HL-60/S4 (cell line): ENCODE measurements around the gene SLC19A1.

Source experiments
- in situ Hi-C: fragments of 300-500 bp; cut with MboI; formaldehyde crosslinking; loops from 2 replicates; pipeline ENCODE4 v1.14.3; 2022; ENCODE audit warnings: low sequenced_read_pairs

The SLC19A1 gene

GRCh38 chr21:45496968-45497845 is 45.0 kb downstream of the SLC19A1 start:
- in situ Hi-C loops = no loop called here

GRCh38 chr21:45496151-45496967 is 45.9 kb downstream of the SLC19A1 start:
- in situ Hi-C loops = no loop called here

- in situ Hi-C loops = no loop called here
These were observed 47.2 kb downstream of the SLC19A1 start for GRCh38 chr21:45494851-45495680.

DNA sequence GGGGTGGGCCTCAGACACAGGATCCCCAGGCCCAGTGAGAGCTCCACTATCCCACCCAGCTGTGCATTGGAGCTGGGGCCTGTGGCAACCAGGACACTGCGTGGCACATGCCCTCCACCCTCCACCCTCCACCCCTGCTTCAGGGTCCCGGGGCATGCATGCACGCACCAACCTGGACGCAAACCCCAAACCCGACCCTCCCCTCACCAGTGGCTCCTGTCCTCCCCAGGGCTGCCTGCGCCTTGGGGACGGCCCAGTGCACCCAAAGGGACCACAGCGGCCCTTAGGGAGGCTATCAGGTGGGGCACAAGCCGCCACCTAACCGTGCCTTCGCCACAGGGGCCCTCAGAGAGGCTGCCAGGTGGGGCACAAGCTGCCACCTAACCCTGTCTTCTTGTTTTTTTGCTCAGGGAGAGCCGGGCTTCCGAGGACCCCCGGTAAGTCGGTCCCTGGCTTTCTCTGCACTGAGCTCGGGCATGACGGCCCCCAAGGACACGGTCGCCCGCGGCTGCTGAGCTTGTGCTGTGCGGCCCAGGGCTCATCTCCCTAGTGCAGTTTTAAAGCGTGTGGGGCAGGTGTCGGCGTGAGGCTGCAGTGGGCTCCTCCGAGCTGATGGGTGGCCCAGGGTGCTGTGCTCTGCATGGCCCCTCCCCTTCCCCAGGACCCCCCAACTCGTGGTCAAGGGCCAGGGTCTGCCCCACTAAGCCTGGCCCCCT is 47.9 kb downstream of the SLC19A1 start:
- in situ Hi-C loops = no loop called here

DNA sequence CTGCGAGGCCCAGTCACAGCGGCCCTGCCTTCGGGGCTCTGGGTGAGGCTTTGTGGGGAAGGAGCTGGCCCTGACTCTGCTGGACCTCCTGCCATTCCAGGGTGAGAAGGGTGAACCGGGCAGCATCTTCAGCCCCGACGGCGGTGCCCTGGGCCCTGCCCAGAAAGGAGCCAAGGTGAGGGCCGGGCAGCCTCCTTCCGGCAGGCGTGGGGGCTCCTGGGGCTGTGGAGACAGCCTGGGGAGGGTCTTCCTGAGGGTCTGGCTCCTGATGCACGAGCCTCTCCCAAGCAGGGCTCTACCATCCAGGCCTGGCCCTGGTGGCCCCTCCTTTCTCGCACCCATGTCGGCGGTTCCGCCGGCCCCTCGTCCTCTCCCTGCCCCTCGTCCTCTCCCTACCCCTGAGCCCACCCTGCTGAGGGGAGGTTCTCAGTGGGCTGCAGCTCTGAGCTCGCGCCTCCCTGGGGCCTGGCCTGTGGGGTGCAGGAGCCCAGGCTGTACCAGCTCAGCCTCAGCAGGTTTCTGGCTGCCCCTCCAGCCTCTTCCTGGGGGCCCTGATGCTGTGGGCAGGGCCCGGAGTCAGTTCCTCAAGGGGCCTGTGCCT is 48.7 kb downstream of the SLC19A1 start:
- in situ Hi-C loops = no loop called here

DNA sequence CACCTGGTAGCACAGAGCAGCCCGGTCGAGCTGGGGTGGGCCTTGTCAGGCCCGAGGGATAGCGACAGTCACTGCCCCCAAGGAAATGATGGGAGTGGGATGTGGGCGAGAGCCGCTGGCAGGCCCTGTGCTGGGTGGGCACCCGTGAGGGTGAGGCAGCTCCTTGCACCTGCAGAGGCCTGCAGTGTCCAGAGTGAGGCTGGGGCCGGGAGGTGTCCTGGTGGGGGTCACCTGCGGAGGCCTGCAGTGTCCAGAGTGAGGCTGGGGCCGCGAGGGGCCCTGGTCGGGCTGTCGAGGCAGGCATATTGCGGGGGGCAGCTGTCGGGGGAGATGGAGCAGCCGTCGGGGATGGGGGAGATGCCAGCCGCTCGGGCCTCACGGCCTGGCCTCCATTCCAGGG is 49.5 kb downstream of the SLC19A1 start:
- in situ Hi-C loops = no loop called here

GRCh38 chr21:45491623-45492022 is 50.6 kb downstream of the SLC19A1 start:
- in situ Hi-C loops = no loop called here

GRCh38 chr21:45491056-45491455 is 51.2 kb downstream of the SLC19A1 start:
- in situ Hi-C loops = no loop called here

- in situ Hi-C loops = no loop called here
These were observed 52.0 kb downstream of the SLC19A1 start for GRCh38 chr21:45490049-45490731.

- in situ Hi-C loops = no loop called here
These were observed 52.6 kb downstream of the SLC19A1 start for GRCh38 chr21:45489722-45489982.

DNA sequence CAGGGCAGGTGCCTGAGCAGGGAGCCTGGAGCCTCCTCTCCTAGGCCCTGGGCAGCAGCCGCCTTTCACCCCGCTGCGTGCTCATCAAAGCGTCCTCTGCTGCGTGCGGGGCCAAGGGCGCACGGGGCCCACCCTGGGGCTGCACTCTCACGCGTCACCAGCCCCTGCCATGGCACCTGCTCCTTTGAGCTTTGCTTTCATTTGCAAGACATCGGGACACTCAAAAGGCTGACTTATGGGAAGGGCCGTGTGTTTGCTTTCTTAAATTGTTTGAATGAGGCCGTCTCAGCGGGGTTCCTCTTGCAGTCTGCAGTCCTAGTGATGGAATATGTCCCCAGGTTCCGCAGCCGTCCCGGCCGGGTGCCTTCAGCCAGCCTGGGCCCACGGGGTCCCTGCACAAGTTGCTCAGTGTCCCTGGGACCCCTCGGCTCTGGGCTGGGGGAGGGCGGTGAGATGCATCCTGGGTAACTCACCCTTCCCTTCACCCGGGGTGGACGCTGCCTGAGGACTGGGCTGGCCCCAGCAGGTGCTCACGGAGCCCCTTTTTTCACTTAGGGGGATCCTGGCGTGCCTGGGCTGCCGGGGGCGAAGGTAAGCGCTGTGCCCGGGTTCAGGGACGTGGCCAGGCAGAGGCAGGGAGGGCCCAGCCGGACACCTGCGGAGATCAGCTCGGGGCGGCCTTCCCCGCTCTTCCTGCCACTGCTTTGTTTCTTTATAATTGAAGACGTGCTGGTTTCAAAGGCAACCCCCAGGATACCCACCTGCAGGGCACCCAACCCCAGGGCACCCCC is 53.1 kb downstream of the SLC19A1 start:
- in situ Hi-C loops = no loop called here

DNA sequence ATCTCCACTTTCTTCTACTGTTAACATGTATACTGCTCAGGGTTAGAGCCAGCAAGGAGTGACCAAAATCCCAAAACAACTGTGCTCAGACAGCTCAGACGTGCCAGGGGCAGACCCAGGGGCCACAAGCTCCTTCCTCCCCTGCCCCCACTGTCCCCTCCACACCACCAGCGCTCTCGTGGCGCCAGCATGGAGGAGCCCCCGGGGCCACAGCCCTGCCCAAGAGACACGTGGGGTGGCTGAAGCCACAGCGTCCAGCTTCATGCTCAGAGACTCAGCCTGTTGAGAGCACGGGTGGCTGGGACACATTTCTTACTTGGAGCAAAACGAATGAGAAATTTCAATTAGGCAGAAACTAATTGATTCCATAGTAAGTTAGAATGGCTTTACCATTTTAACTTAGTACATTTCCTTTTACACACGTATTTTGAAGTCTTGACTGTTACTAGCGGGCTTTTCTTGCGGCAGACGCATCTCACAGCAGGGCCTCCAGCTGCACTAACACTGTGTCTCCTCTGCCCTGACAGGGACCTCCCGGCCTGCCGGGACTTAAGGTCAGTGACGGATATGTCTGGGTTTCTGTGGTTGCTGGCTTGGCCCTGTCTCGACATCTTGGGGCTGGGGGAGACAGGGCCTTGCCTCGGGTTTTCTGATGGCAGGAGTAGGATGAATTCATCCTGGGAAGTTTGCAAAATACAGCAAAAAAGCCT is 54.2 kb downstream of the SLC19A1 start:
- in situ Hi-C loops = no loop called here

- in situ Hi-C loops = no loop called here
These were observed 55.0 kb downstream of the SLC19A1 start for GRCh38 chr21:45487161-45487806.

DNA sequence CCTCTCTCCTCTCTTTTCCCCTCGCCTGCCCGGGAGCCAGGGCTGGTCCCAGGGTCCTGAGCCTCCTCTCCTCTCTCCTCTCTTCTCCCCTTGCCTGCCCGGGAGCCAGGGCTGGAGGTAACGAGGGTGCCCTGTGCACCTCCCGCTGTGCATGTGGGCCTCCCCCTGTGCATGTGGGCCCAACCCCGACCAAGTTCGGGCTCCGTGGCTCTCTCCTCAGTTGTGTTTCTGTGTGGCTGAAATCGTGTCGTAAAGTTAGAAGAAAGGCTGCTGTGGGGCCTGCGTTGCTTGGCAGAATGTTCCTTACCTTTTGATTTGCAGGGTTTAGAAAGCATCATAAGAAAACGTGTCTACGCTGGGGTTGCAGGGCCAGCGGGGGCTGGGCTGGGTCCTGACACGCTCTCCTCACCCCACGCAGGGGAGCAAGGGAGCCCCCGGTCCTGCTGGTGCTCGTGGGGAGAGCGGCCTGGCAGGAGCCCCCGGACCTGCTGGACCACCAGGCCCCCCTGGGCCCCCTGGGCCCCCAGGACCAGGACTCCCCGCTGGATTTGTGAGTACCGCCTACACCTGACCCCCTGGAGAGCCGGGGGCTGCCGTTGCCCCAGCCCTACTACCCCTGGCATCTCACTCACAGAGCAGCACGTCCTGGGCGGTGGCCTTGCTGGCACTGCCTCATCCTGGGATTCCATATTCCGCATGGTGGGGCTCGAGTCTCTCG is 55.6 kb downstream of the SLC19A1 start:
- in situ Hi-C loops = no loop called here

GRCh38 chr21:45485686-45486442 is 56.4 kb downstream of the SLC19A1 start:
- in situ Hi-C loops = no loop called here

DNA sequence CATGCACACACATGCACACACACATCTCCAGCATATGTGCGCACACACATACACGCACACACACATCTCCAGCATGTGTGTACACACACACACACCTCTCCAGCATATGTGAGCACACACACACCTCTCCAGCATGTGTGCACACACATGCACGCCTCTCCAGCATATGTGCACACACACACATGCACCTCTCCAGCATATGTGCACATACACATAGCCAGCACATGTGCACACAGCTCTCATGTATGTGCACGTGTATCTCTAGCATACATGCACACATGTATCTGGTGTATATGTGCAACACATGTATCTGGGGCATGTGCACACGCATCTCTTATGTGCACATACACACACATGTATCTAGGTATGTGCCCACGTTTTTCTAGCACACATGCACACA is 57.9 kb downstream of the SLC19A1 start:
- in situ Hi-C loops = no loop called here
